K562 (cell line): ENCODE data around the gene ARHGEF4.

Source experiments
- EHMT2 ChIP-seq: fragments of 450-650 bp; IDR thresholded peaks from 2 replicates; pipeline ENCODE4 v1.6.1; 2018; ENCODE audit warnings: antibody characterized with exemption
- POLR2A ChIP-seq: fragments of 450-650 bp; conservative IDR thresholded peaks from 2 replicates; pipeline ENCODE4 v1.6.1; 2016
- RAD21 ChIP-seq, 2 experiments: fragments of 250-450 bp in 1 of 2; fragments of 450-650 bp in 1 of 2; sonication (Bioruptor Pico) in 1 of 2; formaldehyde crosslinking in 1 of 2; IDR thresholded peaks in 1 of 2; conservative IDR thresholded peaks in 1 of 2; 2 replicates each; pipeline versions ENCODE4 v1.4.0 to v1.8.0; 2020 to 2022; ENCODE audit warnings: mild to moderate bottlenecking in 2 of 2, moderate library complexity in 1 of 2
- SIN3A ChIP-seq, 2 experiments: fragments of 150-350 bp in 1 of 2; IDR thresholded peaks; 2 replicates each; pipeline ENCODE4 v1.6.1; 2011 to 2016; ENCODE audit warnings: borderline replicate concordance in 2 of 2, low read depth in 2 of 2, low read length in 2 of 2, mild to moderate bottlenecking in 2 of 2, moderate library complexity in 2 of 2; ENCODE audit not compliant: control insufficient read depth in 1 of 2
- SUPT5H ChIP-seq: fragments of 450-650 bp; IDR thresholded peaks from 2 replicates; pipeline ENCODE4 v1.6.1; 2016
- ZEB2 ChIP-seq: fragments of 450-650 bp; IDR thresholded peaks from 2 replicates; pipeline ENCODE4 v1.6.1; 2016
- TF ChIP-seq, protein P1 (sequence below): fragments of 200-800 bp; sonication (Bioruptor generic); IDR thresholded peaks from 2 replicates; pipeline ENCODE4 v1.6.1; 2017; ENCODE audit warnings: missing genetic modification characterization, missing compliant biosample characterization
- TF ChIP-seq, protein P2 (sequence below), 3 experiments: IDR thresholded peaks in 2 of 3; conservative IDR thresholded peaks in 1 of 3; 2 replicates each; pipeline ENCODE4 v1.5.1; 2011 to 2012; ENCODE audit warnings: low read length in 3 of 3, mild to moderate bottlenecking in 3 of 3, control low read depth in 2 of 3, improper control_type of control experiment in 1 of 3, inconsistent platforms in 1 of 3, low read depth in 1 of 3, mixed read lengths in 1 of 3, moderate library complexity in 1 of 3; ENCODE audit not compliant: insufficient read depth in 2 of 3
- TF ChIP-seq, protein P3 (sequence below): fragments of 250-450 bp; sonication (Bioruptor Pico); IDR thresholded peaks from 2 replicates; pipeline ENCODE4 v1.8.0; 2022; ENCODE audit warnings: inconsistent platforms
- TF ChIP-seq, protein P4 (sequence below): fragments of 450-650 bp; formaldehyde crosslinking; IDR thresholded peaks from 2 replicates; pipeline ENCODE4 v1.4.0; 2020; ENCODE audit warnings: mild to moderate bottlenecking, moderate library complexity

DNA sequence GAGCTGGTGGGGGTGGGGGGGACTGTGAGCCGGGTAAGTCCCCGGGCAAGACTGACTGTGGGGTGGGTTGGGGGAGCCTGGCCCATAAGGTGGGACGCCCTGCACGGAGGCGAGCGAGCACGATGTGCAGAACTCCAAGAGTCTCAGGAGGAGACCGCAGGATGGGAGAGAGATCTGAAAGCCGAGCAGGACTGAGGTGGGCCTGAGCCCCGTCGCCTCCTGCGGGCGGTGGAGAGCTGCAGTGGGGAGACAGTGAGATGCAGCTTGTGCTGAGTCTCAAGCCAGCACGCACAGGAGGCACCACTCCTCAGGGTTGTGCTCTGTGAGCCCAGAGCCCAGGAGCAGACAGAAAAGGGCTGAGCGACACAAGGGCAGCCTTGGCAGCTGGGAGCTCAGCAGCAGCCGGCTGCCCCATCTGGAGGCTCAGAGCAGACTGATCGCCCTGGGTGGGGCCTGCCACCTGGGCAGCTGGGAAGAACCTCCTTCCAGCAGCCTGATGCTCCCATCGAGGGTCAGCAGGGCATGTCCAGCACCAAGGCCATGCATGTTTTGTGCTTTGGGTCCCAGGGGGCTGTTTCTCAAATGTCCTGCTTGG, 15.9 kb downstream of the ARHGEF4 start:
- TF ChIP-seq SUPT5H (no peak), SIN3A (IDR thresholded peaks at IDR 0.05; ENCODE audit: borderline replicate concordance in 2 of 2, control insufficient read depth in 1 of 2, low read depth in 2 of 2, low read length in 2 of 2) (no peak), ZEB2 (no peak), POLR2A (no peak), EHMT2 (no peak), RAD21 (CRISPR knock-in tag; conservative IDR thresholded peaks at IDR 0.05 in 1 of 2, IDR thresholded peaks at IDR 0.05 in 1 of 2) (no peak)
- TF ChIP-seq, protein P1, sequence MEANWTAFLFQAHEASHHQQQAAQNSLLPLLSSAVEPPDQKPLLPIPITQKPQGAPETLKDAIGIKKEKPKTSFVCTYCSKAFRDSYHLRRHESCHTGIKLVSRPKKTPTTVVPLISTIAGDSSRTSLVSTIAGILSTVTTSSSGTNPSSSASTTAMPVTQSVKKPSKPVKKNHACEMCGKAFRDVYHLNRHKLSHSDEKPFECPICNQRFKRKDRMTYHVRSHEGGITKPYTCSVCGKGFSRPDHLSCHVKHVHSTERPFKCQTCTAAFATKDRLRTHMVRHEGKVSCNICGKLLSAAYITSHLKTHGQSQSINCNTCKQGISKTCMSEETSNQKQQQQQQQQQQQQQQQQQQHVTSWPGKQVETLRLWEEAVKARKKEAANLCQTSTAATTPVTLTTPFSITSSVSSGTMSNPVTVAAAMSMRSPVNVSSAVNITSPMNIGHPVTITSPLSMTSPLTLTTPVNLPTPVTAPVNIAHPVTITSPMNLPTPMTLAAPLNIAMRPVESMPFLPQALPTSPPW (CRISPR knock-in tag), result no peak
- TF ChIP-seq, protein P2, sequence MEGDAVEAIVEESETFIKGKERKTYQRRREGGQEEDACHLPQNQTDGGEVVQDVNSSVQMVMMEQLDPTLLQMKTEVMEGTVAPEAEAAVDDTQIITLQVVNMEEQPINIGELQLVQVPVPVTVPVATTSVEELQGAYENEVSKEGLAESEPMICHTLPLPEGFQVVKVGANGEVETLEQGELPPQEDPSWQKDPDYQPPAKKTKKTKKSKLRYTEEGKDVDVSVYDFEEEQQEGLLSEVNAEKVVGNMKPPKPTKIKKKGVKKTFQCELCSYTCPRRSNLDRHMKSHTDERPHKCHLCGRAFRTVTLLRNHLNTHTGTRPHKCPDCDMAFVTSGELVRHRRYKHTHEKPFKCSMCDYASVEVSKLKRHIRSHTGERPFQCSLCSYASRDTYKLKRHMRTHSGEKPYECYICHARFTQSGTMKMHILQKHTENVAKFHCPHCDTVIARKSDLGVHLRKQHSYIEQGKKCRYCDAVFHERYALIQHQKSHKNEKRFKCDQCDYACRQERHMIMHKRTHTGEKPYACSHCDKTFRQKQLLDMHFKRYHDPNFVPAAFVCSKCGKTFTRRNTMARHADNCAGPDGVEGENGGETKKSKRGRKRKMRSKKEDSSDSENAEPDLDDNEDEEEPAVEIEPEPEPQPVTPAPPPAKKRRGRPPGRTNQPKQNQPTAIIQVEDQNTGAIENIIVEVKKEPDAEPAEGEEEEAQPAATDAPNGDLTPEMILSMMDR (IDR thresholded peaks at IDR 0.05 in 2 of 3, conservative IDR thresholded peaks at IDR 0.05 in 1 of 3; ENCODE audit: insufficient read depth in 2 of 3, low read depth in 1 of 3, low read length in 3 of 3), result no peak
- TF ChIP-seq, protein P3, sequence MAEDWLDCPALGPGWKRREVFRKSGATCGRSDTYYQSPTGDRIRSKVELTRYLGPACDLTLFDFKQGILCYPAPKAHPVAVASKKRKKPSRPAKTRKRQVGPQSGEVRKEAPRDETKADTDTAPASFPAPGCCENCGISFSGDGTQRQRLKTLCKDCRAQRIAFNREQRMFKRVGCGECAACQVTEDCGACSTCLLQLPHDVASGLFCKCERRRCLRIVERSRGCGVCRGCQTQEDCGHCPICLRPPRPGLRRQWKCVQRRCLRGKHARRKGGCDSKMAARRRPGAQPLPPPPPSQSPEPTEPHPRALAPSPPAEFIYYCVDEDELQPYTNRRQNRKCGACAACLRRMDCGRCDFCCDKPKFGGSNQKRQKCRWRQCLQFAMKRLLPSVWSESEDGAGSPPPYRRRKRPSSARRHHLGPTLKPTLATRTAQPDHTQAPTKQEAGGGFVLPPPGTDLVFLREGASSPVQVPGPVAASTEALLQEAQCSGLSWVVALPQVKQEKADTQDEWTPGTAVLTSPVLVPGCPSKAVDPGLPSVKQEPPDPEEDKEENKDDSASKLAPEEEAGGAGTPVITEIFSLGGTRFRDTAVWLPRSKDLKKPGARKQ (CRISPR knock-in tag), result no peak
- TF ChIP-seq, protein P4, sequence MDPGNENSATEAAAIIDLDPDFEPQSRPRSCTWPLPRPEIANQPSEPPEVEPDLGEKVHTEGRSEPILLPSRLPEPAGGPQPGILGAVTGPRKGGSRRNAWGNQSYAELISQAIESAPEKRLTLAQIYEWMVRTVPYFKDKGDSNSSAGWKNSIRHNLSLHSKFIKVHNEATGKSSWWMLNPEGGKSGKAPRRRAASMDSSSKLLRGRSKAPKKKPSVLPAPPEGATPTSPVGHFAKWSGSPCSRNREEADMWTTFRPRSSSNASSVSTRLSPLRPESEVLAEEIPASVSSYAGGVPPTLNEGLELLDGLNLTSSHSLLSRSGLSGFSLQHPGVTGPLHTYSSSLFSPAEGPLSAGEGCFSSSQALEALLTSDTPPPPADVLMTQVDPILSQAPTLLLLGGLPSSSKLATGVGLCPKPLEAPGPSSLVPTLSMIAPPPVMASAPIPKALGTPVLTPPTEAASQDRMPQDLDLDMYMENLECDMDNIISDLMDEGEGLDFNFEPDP (CRISPR knock-in tag), result no peak
